H1 (cell line): ENCODE data around the gene CST9L. TPM values are rescaled to one million over a fixed set of nuclear protein-coding genes. Genes with fewer than 3 reads are reported as not detected.
A peak's percentile ranks its signal among the peaks of the same experiment; 100 is the strongest.

Source experiments
- CTCF ChIA-PET: fragments of 300-600 bp; sonication (Branson Sonifier 250); formaldehyde crosslinking; loops from one replicate; lab custom pipeline; 2021; ENCODE audit not compliant: partially characterized antibody; lab: Charles Lee
- POLR2A ChIA-PET: fragments of 300-600 bp; sonication (Branson Sonifier 250); formaldehyde crosslinking; loops from one replicate; lab custom pipeline; 2021; ENCODE audit warnings: inconsistent platforms; ENCODE audit not compliant: partially characterized antibody; lab: Charles Lee
- DNase-seq, 2 experiments: peaks; one replicate each; pipeline versions ENCODE4 v3.0.0 to v3.0.0-alpha.2; 2010 to 2022; ENCODE audit warnings: low spot score in 2 of 2, low read depth in 1 of 2, mixed read lengths in 1 of 2
- FAIRE-seq: peaks from 2 replicates; lab custom pipeline; 2011; peaks lifted over from hg19 to GRCh38; lab: Jason Lieb, UNC
- H2AFZ ChIP-seq: 2 replicates; pipeline ENCODE4 v1.8.1; 2012; ENCODE audit warnings: low read length, inconsistent platforms
- H2AK5ac ChIP-seq: 2 replicates; pipeline ENCODE4 v1.6.1; 2013; ENCODE audit warnings: low read depth, low read length
- H2BK120ac ChIP-seq: replicated peaks from 2 replicates; pipeline ENCODE3; 2013; ENCODE audit warnings: low read depth, low read length, inconsistent platforms
- H2BK12ac ChIP-seq: 2 replicates; pipeline ENCODE4 v1.6.1; 2013; ENCODE audit warnings: low read depth, low read length
- H2BK15ac ChIP-seq: 2 replicates; pipeline ENCODE4 v1.6.1; 2013; ENCODE audit warnings: low read length
- H2BK20ac ChIP-seq: 2 replicates; pipeline ENCODE4 v1.6.1; 2013; ENCODE audit warnings: low read length
- H2BK5ac ChIP-seq: 2 replicates; pipeline ENCODE4 v1.6.1; 2013; ENCODE audit warnings: low read depth, low read length
- H3K14ac ChIP-seq: 2 replicates; pipeline ENCODE4 v1.6.1; 2013; ENCODE audit warnings: inconsistent platforms; ENCODE audit not compliant: insufficient read length
- H3K18ac ChIP-seq: 2 replicates; pipeline ENCODE4 v1.6.1; 2013; ENCODE audit warnings: low read length; ENCODE audit errors: extremely low read depth
- H3K23ac ChIP-seq: 2 replicates; pipeline ENCODE4 v1.6.1; 2013; ENCODE audit warnings: inconsistent platforms; ENCODE audit not compliant: insufficient read length
- H3K23me2 ChIP-seq: 2 replicates; pipeline ENCODE4 v1.6.1; 2013; ENCODE audit warnings: low read depth, low read length
- H3K27ac ChIP-seq: 2 replicates; pipeline ENCODE4 v1.6.1; 2011; ENCODE audit warnings: low read depth, low read length, inconsistent platforms
- H3K27me3 ChIP-seq, 4 experiments: replicated peaks in 1 of 4; 1 replicate in 1 of 4; 2 replicates in 3 of 4; pipeline versions ENCODE4 v1.6.1 to v1.8.1; 2011 to 2013; ENCODE audit warnings: low read length in 3 of 4, mild to moderate bottlenecking in 3 of 4, inconsistent platforms in 2 of 4, mixed read lengths in 2 of 4, moderate library complexity in 1 of 4; ENCODE audit not compliant: control insufficient read depth in 3 of 4, insufficient read depth in 3 of 4; ENCODE audit errors: extremely low read depth in 1 of 4
- H3K36me3 ChIP-seq, 4 experiments: 2 replicates each; pipeline versions ENCODE4 v1.6.1 to v1.8.1; 2011 to 2013; ENCODE audit warnings: mild to moderate bottlenecking in 4 of 4, low read length in 3 of 4, moderate library complexity in 2 of 4, control low read depth in 1 of 4, inconsistent platforms in 1 of 4; ENCODE audit not compliant: insufficient read depth in 4 of 4, control insufficient read depth in 2 of 4
- H3K4ac ChIP-seq: replicated peaks from 2 replicates; pipeline ENCODE3; 2013; ENCODE audit warnings: low read length, low read depth, mixed read lengths, inconsistent platforms; ENCODE audit not compliant: insufficient read length
- H3K4me1 ChIP-seq, 4 experiments: replicated peaks in 1 of 4; 1 replicate in 1 of 4; 2 replicates in 3 of 4; pipeline versions ENCODE4 v1.6.1 to v1.8.1; 2011 to 2013; ENCODE audit warnings: low read length in 3 of 4, inconsistent platforms in 2 of 4, mixed read lengths in 1 of 4; ENCODE audit not compliant: insufficient read depth in 4 of 4, control insufficient read depth in 3 of 4
- H3K4me2 ChIP-seq, 2 experiments: 2 replicates each; pipeline versions ENCODE4 v1.6.1 to v1.8.1; 2011 to 2013; ENCODE audit warnings: low read depth in 2 of 2, low read length in 2 of 2, control low read depth in 1 of 2, inconsistent platforms in 1 of 2, mild to moderate bottlenecking in 1 of 2; ENCODE audit not compliant: insufficient read depth in 1 of 2
- H3K4me3 ChIP-seq, 4 experiments: fragments of 200-600, 300-600 bp in 1 of 4; sonication (generic), shearing (Covaris generic), sonication (Bioruptor Twin) in 1 of 4; 2 replicates each; pipeline versions ENCODE4 v1.5.1 to v1.8.1; 2011 to 2016; ENCODE audit warnings: low read length in 4 of 4, low read depth in 3 of 4, control low read depth in 2 of 4, inconsistent platforms in 2 of 4, mild to moderate bottlenecking in 2 of 4, mixed read lengths in 1 of 4, moderate library complexity in 1 of 4; ENCODE audit not compliant: insufficient read depth in 2 of 4; ENCODE audit errors: extremely low read depth in 1 of 4
- H3K56ac ChIP-seq: replicated peaks from 2 replicates; pipeline ENCODE3; 2013; ENCODE audit warnings: low read depth, mild to moderate bottlenecking, mixed read lengths, low read length, inconsistent platforms; ENCODE audit not compliant: insufficient read length
- H3K79me1 ChIP-seq: 2 replicates; pipeline ENCODE4 v1.6.1; 2013; ENCODE audit warnings: low read depth, low read length, control low read depth
- H3K79me2 ChIP-seq, 2 experiments: 2 replicates each; pipeline versions ENCODE4 v1.6.1 to v1.8.1; 2012 to 2013; ENCODE audit warnings: low read length in 2 of 2, mild to moderate bottlenecking in 2 of 2, inconsistent platforms in 1 of 2; ENCODE audit not compliant: insufficient read depth in 2 of 2, control insufficient read depth in 1 of 2
- H3K9ac ChIP-seq, 4 experiments: replicated peaks in 1 of 4; 1 replicate in 1 of 4; 2 replicates in 3 of 4; pipeline versions ENCODE4 v1.6.1 to v1.8.1; 2011 to 2013; ENCODE audit warnings: low read depth in 3 of 4, low read length in 3 of 4, control low read depth in 2 of 4, mild to moderate bottlenecking in 2 of 4, moderate library complexity in 2 of 4, inconsistent platforms in 1 of 4; ENCODE audit errors: extremely low read depth in 1 of 4
- H3K9me3 ChIP-seq, 2 experiments: 2 replicates each; pipeline versions ENCODE4 v1.6.1 to v1.8.1; 2012 to 2013; ENCODE audit warnings: mild to moderate bottlenecking in 2 of 2, moderate library complexity in 2 of 2, control low read depth in 1 of 2, inconsistent platforms in 1 of 2, low read depth in 1 of 2, low read length in 1 of 2, mixed read lengths in 1 of 2; ENCODE audit not compliant: insufficient read depth in 2 of 2
- H4K20me1 ChIP-seq, 2 experiments: replicated peaks in 1 of 2; 2 replicates each; pipeline versions ENCODE3 to v1.8.1; 2011 to 2013; ENCODE audit warnings: inconsistent platforms in 2 of 2, low read length in 2 of 2, mild to moderate bottlenecking in 1 of 2; ENCODE audit not compliant: insufficient read depth in 2 of 2, control insufficient read depth in 1 of 2
- H4K5ac ChIP-seq: 2 replicates; pipeline ENCODE4 v1.6.1; 2013; ENCODE audit warnings: low read length, low read depth, mixed read lengths, inconsistent platforms; ENCODE audit not compliant: insufficient read length
- H4K8ac ChIP-seq: 2 replicates; pipeline ENCODE4 v1.8.0; 2013; ENCODE audit warnings: mild to moderate bottlenecking, moderate library complexity, low read length, inconsistent platforms; ENCODE audit not compliant: insufficient read depth; ENCODE audit errors: extremely low read depth
- H4K91ac ChIP-seq: replicated peaks from 2 replicates; pipeline ENCODE3; 2013; ENCODE audit warnings: low read length, mixed read lengths, inconsistent platforms; ENCODE audit not compliant: insufficient read length
- BACH1 ChIP-seq: IDR thresholded peaks from 2 replicates; pipeline ENCODE4 v1.6.1; 2012; ENCODE audit warnings: low read length, improper control_type of control experiment
- CTBP2 ChIP-seq: IDR thresholded peaks from 2 replicates; pipeline ENCODE4 v1.7.0; 2011; ENCODE audit warnings: borderline replicate concordance, mild to moderate bottlenecking, moderate library complexity, mixed read lengths, low read length; ENCODE audit not compliant: insufficient read depth, insufficient read length
- GTF2F1 ChIP-seq: IDR thresholded peaks from 2 replicates; pipeline ENCODE4 v1.6.1; 2012; ENCODE audit warnings: low read depth, low read length, improper control_type of control experiment, borderline replicate concordance
- SRF ChIP-seq: IDR thresholded peaks from 2 replicates; pipeline ENCODE4 v1.6.1; 2011; ENCODE audit warnings: mild to moderate bottlenecking, low read depth, low read length, moderate library complexity
- TEAD4 ChIP-seq: IDR thresholded peaks from 2 replicates; pipeline ENCODE4 v1.6.1; 2012; ENCODE audit warnings: low read depth, low read length, inconsistent platforms, mixed read lengths
- WGBS, 2 experiments: shearing (Covaris generic) in 1 of 2; methylation state at CpG; one replicate each; pipeline versions ENCODE4 v1.1.6 to v1.1.7; 2013 to 2015; ENCODE audit warnings: low lambda C conversion rate in 2 of 2, mixed read lengths in 2 of 2, inconsistent platforms in 1 of 2, low coverage in 1 of 2, missing lambda C conversion rate in 1 of 2; ENCODE audit not compliant: insufficient replicate concordance in 2 of 2, insufficient coverage in 1 of 2, insufficient read length in 1 of 2; ENCODE audit errors: extremely low coverage in 1 of 2, missing lambda C conversion rate in 1 of 2; 5-methylcytosine and 5-hydroxymethylcytosine counted together
- polyA plus RNA-seq, 7 experiments: library from polyadenylated mRNA; depleted of rRNA in 3 of 7; stranded (reverse) in 5 of 7; unstranded in 2 of 7; fragments of >200 nt in 5 of 7; fragments of 200-250 nt in 2 of 7; gene quantifications; 1 replicate in 5 of 7; 2 replicates in 1 of 7; 4 replicates in 1 of 7; pipeline versions ENCODE4 v1.2.1 to v1.2.3, GENCODE V29; 2011 to 2013; ENCODE audit warnings: missing spikeins in 2 of 7, mixed read lengths in 2 of 7
- total RNA-seq: library from RNA; stranded (reverse); fragmentation: NEBNext Ultra II Directional; extraction: Animal tissue kit (Norgen Biotek cat#: 25700); gene quantifications from 2 replicates; pipeline ENCODE4 v1.2.1, GENCODE V29; 2021
- TF ChIP-seq, protein P1 (sequence below): IDR thresholded peaks from 2 replicates; pipeline ENCODE4 v1.6.1; 2012; ENCODE audit warnings: low read length, inconsistent platforms
- TF ChIP-seq, protein P2 (sequence below), 3 experiments: IDR thresholded peaks; 1 replicate in 2 of 3; 2 replicates in 1 of 3; pipeline versions ENCODE4 v1.5.1 to v1.6.1; 2011; ENCODE audit warnings: low read length in 3 of 3, mild to moderate bottlenecking in 3 of 3, inconsistent platforms in 2 of 3, low read depth in 1 of 3, moderate library complexity in 1 of 3; ENCODE audit not compliant: insufficient read depth in 1 of 3; ENCODE audit errors: control extremely low read depth in 1 of 3

The CST9L gene
- total and polyA plus RNA-seq, 2 of the 8 experiments (the other 6 are each of a cell fraction or from before 2014, with no cell fraction given): not detected

DNA sequence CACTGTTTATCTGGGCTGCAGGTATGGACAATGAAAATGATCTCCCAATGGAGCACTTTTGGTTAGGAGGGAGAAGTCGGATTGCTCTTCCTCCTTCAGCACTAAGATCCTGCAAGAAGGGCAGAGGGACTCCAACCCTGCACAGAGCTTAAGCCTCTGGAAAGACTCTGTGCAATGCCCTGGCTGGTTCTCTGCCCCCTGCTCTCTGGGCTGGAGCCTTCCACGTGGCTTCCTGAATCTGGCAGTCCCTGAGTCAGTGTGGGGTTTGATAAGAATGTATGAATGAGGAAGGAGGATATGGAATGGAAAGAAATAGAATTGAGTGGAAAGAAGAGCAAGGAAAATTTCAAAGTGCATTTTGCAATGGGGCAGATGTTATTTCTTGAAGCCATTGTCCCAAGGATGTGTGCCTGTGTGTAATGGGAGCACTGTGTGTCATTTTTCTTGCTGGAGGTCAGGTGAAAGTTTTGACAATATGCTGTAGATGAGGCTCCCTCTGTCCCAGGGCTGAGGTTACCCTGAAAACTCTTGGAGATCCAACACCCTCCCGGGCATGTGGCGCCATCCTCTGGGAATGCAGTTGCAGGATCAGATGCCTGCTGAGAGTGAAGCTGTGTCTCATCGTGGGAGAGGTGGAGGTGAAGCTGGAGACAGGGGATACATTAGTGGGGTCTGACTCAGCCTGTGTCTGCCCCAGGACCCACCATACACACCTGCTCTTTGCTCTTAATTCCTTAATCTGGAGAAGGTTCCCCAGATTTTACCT, 16.3 kb upstream of the CST9L start:
- Histone ChIP-seq H4K5ac (no peak overlapping the region), H3K23me2 (no peaks in the 10 kb centered on the region), H3K4me1 (peaks cover 0 to 2% (median 0%) of the 10 kb centered on the region in 4 experiments; a peak in 1 of 7 replicates), H4K91ac (no peak overlapping the region), H3K4me2 (no peak overlapping the region), H3K23ac (no peak overlapping the region), H3K79me2 (no peaks in the 10 kb centered on the region), H3K14ac (no peak overlapping the region), H3K9ac (no peak overlapping the region), H4K8ac (peak overlapping the region; percentile 23; the same call in 1 of the 2 replicates), H2BK5ac (peak overlapping the region; percentile 14; the same call in 1 of the 2 replicates), H2BK12ac (no peak overlapping the region; the same call in 1 of the 2 replicates), H3K27me3 (no peaks in the 10 kb centered on the region; a peak in 1 of 7 replicates), H3K56ac (no peak overlapping the region), H2BK15ac (no peak overlapping the region), H3K27ac (no peak overlapping the region), H3K9me3 (peaks cover 0 to 11% of the 10 kb centered on the region in 2 experiments; a peak in 1 of 4 replicates), H3K4ac (no peak overlapping the region), H3K79me1 (no peaks in the 10 kb centered on the region), H3K18ac (no peak overlapping the region), H4K20me1 (no peaks in the 10 kb centered on the region), H3K36me3 (no peaks in the 10 kb centered on the region), H2BK20ac (peak overlapping the region; percentile 50; the same call in 1 of the 2 replicates), H3K4me3 (no peak overlapping the region), H2BK120ac (no peak overlapping the region), H2AFZ (no peak overlapping the region), H2AK5ac (no peak overlapping the region)
- FAIRE-seq (no peak), DNase-seq (peak in 1 of 2 experiments; percentile 57)
- ChIA-PET POLR2A (interaction anchor here (0.9 to 1.2 kb wide), 3 partner anchors 19 to 24 kb away, joined by 3 to 4 read pairs (median 4); no protein-coding TSS in a partner anchor), CTCF (interaction anchor here (0.7 to 6.3 kb wide), 14 partner anchors 11 to 245 kb away, joined by 3 to 99 read pairs (median 3); partner anchors contain the start of gene CST11)
- 76% methylated on average over 5 of the region's 5 CpGs; no CpG with 5 or more reads in 1 of the 2 experiments for WGBS, 2 experiments
- TF ChIP-seq SRF (no peak), GTF2F1 (no peak), BACH1 (no peak), TEAD4 (peak; percentile 34; the same call in 1 of the 2 replicates), CTBP2 (no peak)
- TF ChIP-seq, protein P1, sequence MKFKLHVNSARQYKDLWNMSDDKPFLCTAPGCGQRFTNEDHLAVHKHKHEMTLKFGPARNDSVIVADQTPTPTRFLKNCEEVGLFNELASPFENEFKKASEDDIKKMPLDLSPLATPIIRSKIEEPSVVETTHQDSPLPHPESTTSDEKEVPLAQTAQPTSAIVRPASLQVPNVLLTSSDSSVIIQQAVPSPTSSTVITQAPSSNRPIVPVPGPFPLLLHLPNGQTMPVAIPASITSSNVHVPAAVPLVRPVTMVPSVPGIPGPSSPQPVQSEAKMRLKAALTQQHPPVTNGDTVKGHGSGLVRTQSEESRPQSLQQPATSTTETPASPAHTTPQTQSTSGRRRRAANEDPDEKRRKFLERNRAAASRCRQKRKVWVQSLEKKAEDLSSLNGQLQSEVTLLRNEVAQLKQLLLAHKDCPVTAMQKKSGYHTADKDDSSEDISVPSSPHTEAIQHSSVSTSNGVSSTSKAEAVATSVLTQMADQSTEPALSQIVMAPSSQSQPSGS: no peak
- TF ChIP-seq, protein P2, sequence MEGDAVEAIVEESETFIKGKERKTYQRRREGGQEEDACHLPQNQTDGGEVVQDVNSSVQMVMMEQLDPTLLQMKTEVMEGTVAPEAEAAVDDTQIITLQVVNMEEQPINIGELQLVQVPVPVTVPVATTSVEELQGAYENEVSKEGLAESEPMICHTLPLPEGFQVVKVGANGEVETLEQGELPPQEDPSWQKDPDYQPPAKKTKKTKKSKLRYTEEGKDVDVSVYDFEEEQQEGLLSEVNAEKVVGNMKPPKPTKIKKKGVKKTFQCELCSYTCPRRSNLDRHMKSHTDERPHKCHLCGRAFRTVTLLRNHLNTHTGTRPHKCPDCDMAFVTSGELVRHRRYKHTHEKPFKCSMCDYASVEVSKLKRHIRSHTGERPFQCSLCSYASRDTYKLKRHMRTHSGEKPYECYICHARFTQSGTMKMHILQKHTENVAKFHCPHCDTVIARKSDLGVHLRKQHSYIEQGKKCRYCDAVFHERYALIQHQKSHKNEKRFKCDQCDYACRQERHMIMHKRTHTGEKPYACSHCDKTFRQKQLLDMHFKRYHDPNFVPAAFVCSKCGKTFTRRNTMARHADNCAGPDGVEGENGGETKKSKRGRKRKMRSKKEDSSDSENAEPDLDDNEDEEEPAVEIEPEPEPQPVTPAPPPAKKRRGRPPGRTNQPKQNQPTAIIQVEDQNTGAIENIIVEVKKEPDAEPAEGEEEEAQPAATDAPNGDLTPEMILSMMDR (IDR thresholded peaks at IDR 0.05; ENCODE audit: control extremely low read depth in 1 of 3, insufficient read depth in 1 of 3, low read depth in 1 of 3, low read length in 3 of 3): peak; percentile 53 to 60 (median 59)
